GM08714 (cell line): ENCODE results near the gene DYNC1I1.

ENCODE experiments used
- H3K4me3 ChIP-seq: fragments of 200-500 bp; sonication (Bioruptor generic); 2 replicates; pipeline ENCODE4 v1.5.1; 2014; ENCODE audit warnings: mild to moderate bottlenecking, low read length, inconsistent platforms
- ZNF274 ChIP-seq: IDR thresholded peaks from 2 replicates; pipeline ENCODE4 v1.6.1; 2012; ENCODE audit warnings: mild to moderate bottlenecking, low read depth, low read length

Gene DYNC1I1

GRCh38 chr7:96121752-96122151 lies 349.4 kb downstream of the DYNC1I1 start:
- no peak overlapping the region for H3K4me3 ChIP-seq
- no peak for TF ChIP-seq ZNF274

GRCh38 chr7:96122746-96123145 lies 350.4 kb downstream of the DYNC1I1 start:
- no peak overlapping the region for H3K4me3 ChIP-seq

GRCh38 chr7:96126382-96126781 lies 354.0 kb downstream of the DYNC1I1 start:
- TF ChIP-seq ZNF274, result no peak
- H3K4me3 ChIP-seq, result no peak overlapping the region

More at GRCh38 chr7:96122746-96123145, 350.4 kb downstream of the DYNC1I1 start:
- no peak for TF ChIP-seq ZNF274

- no peak overlapping the region for H3K4me3 ChIP-seq
- no peak for TF ChIP-seq ZNF274
These were observed 355.4 kb downstream of the DYNC1I1 start for GRCh38 chr7:96127746-96128145.

- H3K4me3 ChIP-seq, result no peak overlapping the region
- no peak for TF ChIP-seq ZNF274
These were observed 359.2 kb downstream of the DYNC1I1 start for GRCh38 chr7:96131525-96131924.

GRCh38 chr7:96135241-96135640 lies 362.9 kb downstream of the DYNC1I1 start:
- no peak overlapping the region for H3K4me3 ChIP-seq

GRCh38 chr7:96136600-96137239 lies 364.4 kb downstream of the DYNC1I1 start:
- H3K4me3 ChIP-seq, result no peak overlapping the region
- TF ChIP-seq ZNF274, result no peak

More at GRCh38 chr7:96135241-96135640, 362.9 kb downstream of the DYNC1I1 start:
- TF ChIP-seq ZNF274, result no peak

GRCh38 chr7:96143495-96144259 lies 371.3 kb downstream of the DYNC1I1 start:
- no peak overlapping the region for H3K4me3 ChIP-seq
- TF ChIP-seq ZNF274, result no peak

- no peak overlapping the region for H3K4me3 ChIP-seq
- no peak for TF ChIP-seq ZNF274
These were observed 371.8 kb downstream of the DYNC1I1 start for GRCh38 chr7:96144260-96144526.
